ENCODE measurements around the gene ASPSCR1. TPM values are rescaled to one million over a fixed set of nuclear protein-coding genes. Genes with fewer than 3 reads are reported as not detected.

ASPSCR1 gene
- total and polyA plus RNA-seq, 9 of the 15 experiments (the other 6 are each of a cell fraction or from before 2014, with no cell fraction given): 0.90 to 36.9 (median 11.6) TPM

- Histone ChIP-seq H2AFZ (ENCODE audit: low read depth, low read length) (no peak overlapping the region), H3K79me2 (ENCODE audit: control insufficient read depth, insufficient read depth, low read length) (peaks cover 14% of the 10 kb centered on the region), H3K4me2 (ENCODE audit: insufficient read depth, low read length) (no peak overlapping the region), H3K9ac (ENCODE audit: insufficient read depth in 1 of 2, low read depth in 2 of 2, low read length in 2 of 2) (peak overlapping the region in 1 of 2 experiments; percentile 43; a peak in 1 of 4 replicates), H3K4me3 (no peak overlapping the region), H3K9me3 (replicated peaks; ENCODE audit: control insufficient read depth, insufficient read depth, low read depth, low read length) (no peaks in the 10 kb centered on the region; the same call in 1 of the 2 replicates), H3K27me3 (ENCODE audit: control insufficient read depth in 2 of 2, insufficient read depth in 2 of 2, low read length in 2 of 2) (no peaks in the 10 kb centered on the region), H3K36me3 (ENCODE audit: control insufficient read depth, insufficient read depth, low read length) (peaks cover 19% of the 10 kb centered on the region; the same call in 2 of the 3 replicates), H3K4me1 (replicated peaks in 1 of 2; ENCODE audit: control insufficient read depth in 2 of 2, insufficient read depth in 2 of 2, low read length in 2 of 2) (peaks cover 7 to 48% of the 10 kb centered on the region in 2 experiments; a peak in 4 of 5 replicates), H4K20me1 (replicated peaks; ENCODE audit: control insufficient read depth, insufficient read depth, low read length) (no peaks in the 10 kb centered on the region), H3K9me1 (ENCODE audit: control insufficient read depth, insufficient read depth, low read length) (no peaks in the 10 kb centered on the region), H3K27ac (ENCODE audit: extremely low read depth, low read depth, low read length) (no peak overlapping the region)
- intact Hi-C loops (cut with micrococcal nuclease): loop anchor here (10.0 kb wide), 1 partner anchor 200 kb away; no protein-coding TSS in a partner anchor
- POLR2A ChIA-PET: interaction anchor here (0.6 to 1.8 kb wide), 12 partner anchors 8 to 69 kb away, joined by 3 to 12 read pairs (median 4); partner anchors contain the start of genes CENPX, LRRC45 and PYCR1
- CTCF ChIA-PET (ENCODE audit: low intra/inter-chr PET ratio): interaction anchor here (0.7 kb wide), 2 partner anchors 44 to 221 kb away, joined by 3 to 4 read pairs; no protein-coding TSS in a partner anchor
- in situ Hi-C loops (cut with MboI): no loop called here
- BruUV-seq (replicated peaks): no TSS peak
- no peak for TF ChIP-seq ZNF175 (CRISPR knock-in tag; IDR thresholded peaks at IDR 0.05; ENCODE audit: low read depth)
- TF ChIP-seq PHB (CRISPR knock-in tag; IDR thresholded peaks at IDR 0.05): no peak
- no peak for TF ChIP-seq SMARCA5 (IDR thresholded peaks at IDR 0.05)
- no peak for TF ChIP-seq ZNF12 (CRISPR knock-in tag; IDR thresholded peaks at IDR 0.05)
- no peak for TF ChIP-seq ZFP91 (CRISPR knock-in tag; IDR thresholded peaks at IDR 0.05)
- TF ChIP-seq RREB1 (CRISPR knock-in tag; IDR thresholded peaks at IDR 0.05): no peak
- TF ChIP-seq ASH1L (IDR thresholded peaks at IDR 0.05; ENCODE audit: borderline replicate concordance, low read depth, partially characterized antibody): no peak
- TF ChIP-seq MECOM (CRISPR knock-in tag; IDR thresholded peaks at IDR 0.05): no peak
- TF ChIP-seq ERF (CRISPR knock-in tag; IDR thresholded peaks at IDR 0.05): no peak
- no peak for TF ChIP-seq ZNF785 (CRISPR knock-in tag; IDR thresholded peaks at IDR 0.05)
- no peak for TF ChIP-seq ZNF24 (IDR thresholded peaks at IDR 0.05)
- TF ChIP-seq ETV1 (tag; conservative IDR thresholded peaks at IDR 0.05; ENCODE audit: low read depth): no peak
- TF ChIP-seq CCNT2 (IDR thresholded peaks at IDR 0.05; ENCODE audit: borderline replicate concordance, extremely low read depth, insufficient read length, low read depth, low read length): no peak
- WGBS (ENCODE audit: insufficient coverage, low coverage, missing lambda C conversion rate): 67% methylated on average over 16 of the region's 19 CpGs
- DNase-seq (ENCODE audit: extremely low read depth in 1 of 4, low spot score in 3 of 4): no peak
- FAIRE-seq: no peak
- ATAC-seq: no peak
These were observed 23.0 kb upstream of the ASPSCR1 start for GRCh38 chr17:81954131-81955057.

Data from K562 (cell line).